ENCODE results near the gene CDON. TPM values are rescaled to one million over a fixed set of nuclear protein-coding genes. Genes with fewer than 3 reads are reported as not detected.

CDON gene
- total and polyA plus RNA-seq, 2 of the 13 experiments (the other 11 are each of a cell fraction or from before 2014, with no cell fraction given) = 9.6 to 12.8 TPM

DNA sequence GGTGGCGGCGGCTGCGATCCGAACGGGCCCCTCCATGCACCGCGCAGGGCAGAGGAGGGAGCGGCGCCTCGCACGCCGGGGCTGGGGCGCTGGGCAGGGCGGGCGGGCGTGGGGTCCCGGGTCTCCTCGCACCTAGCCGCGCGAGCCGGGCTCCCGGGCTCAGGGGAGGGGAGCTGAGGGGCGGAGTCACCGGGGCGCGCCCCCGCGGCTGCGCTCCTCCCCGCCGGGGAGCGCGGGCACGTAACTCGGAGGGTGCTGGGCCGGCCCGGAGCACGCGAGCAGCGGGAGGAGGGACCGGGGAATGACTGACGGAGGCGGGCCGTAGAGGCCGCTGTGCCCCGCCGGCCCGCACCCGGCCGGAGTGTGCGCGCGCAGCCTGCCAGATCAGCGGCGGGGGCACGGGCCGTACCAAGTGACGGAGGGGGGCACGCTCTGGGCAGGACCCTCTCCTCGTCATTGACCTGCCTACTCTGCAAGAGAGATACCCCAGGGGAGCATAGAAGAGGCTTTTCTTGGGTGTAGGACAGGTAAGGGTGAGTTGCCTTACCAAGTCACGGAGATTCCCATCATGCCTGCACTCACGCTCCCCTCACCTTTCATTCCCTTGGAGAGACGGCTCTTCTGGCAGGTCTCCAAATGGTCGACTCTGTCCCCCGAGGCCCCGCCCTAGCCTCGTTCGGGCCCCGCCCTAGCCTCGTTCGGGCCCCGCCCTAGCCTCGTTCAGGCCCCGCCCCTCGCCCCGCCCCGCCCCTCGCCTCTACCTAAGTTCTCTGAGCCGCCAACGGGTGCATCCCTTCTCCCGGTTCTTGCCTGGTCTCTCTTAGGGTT is at the start of gene CDON (continued):
- TF ChIP-seq ZNF550 (CRISPR knock-in tag; IDR thresholded peaks at IDR 0.05; ENCODE audit: borderline replicate concordance) (no peak), ZNF432 (CRISPR knock-in tag; IDR thresholded peaks at IDR 0.05; ENCODE audit: borderline replicate concordance) (no peak), ATM (IDR thresholded peaks at IDR 0.05; ENCODE audit: borderline replicate concordance) (no peak), BRD4 (CRISPR knock-in tag; IDR thresholded peaks at IDR 0.05) (0 out of 2 replicates have a peak, but pooled peaks have one; percentile 51), ZNF263 (CRISPR knock-in tag; IDR thresholded peaks at IDR 0.05) (peak; percentile 94), PRPF4 (IDR thresholded peaks at IDR 0.05; ENCODE audit: low read depth, low read length, poor library complexity, severe bottlenecking) (no peak), SRSF4 (IDR thresholded peaks at IDR 0.05; ENCODE audit: low read depth, low read length, poor library complexity, severe bottlenecking) (no peak), NAIF1 (CRISPR knock-in tag; IDR thresholded peaks at IDR 0.05; ENCODE audit: borderline replicate concordance) (no peak), E2F5 (CRISPR knock-in tag; conservative IDR thresholded peaks at IDR 0.05) (no peak), RAD21 (CRISPR knock-in tag; IDR thresholded peaks at IDR 0.05) (peak; percentile 74), ZNF616 (CRISPR knock-in tag; IDR thresholded peaks at IDR 0.05; ENCODE audit: low read depth) (peak; percentile 35; the same call in 1 of the 2 replicates), HOXA7 (CRISPR knock-in tag; IDR thresholded peaks at IDR 0.05) (no peak), GLI4 (CRISPR knock-in tag; IDR thresholded peaks at IDR 0.05; ENCODE audit: borderline replicate concordance) (no peak), KLF15 (CRISPR knock-in tag; IDR thresholded peaks at IDR 0.05; ENCODE audit: borderline replicate concordance) (no peak), PHF8 (CRISPR knock-in tag; IDR thresholded peaks at IDR 0.05) (no peak), TRIM22 (IDR thresholded peaks at IDR 0.05) (no peak), MEIS1 (CRISPR knock-in tag; IDR thresholded peaks at IDR 0.05; ENCODE audit: borderline replicate concordance) (no peak), HDAC6 (IDR thresholded peaks at IDR 0.05; ENCODE audit: low read depth, low read length) (no peak), ZBTB39 (CRISPR knock-in tag; IDR thresholded peaks at IDR 0.05) (no peak), TAF15 (IDR thresholded peaks at IDR 0.05; ENCODE audit: low read depth, low read length, poor library complexity, severe bottlenecking) (no peak), RFX3 (CRISPR knock-in tag; IDR thresholded peaks at IDR 0.05) (no peak)
- TF ChIP-seq, protein P1, sequence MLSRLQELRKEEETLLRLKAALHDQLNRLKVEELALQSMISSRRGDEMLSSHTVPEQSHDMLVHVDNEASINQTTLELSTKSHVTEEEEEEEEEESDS (CRISPR knock-in tag; IDR thresholded peaks at IDR 0.05; ENCODE audit: borderline replicate concordance) = no peak
- TF ChIP-seq, protein P2, sequence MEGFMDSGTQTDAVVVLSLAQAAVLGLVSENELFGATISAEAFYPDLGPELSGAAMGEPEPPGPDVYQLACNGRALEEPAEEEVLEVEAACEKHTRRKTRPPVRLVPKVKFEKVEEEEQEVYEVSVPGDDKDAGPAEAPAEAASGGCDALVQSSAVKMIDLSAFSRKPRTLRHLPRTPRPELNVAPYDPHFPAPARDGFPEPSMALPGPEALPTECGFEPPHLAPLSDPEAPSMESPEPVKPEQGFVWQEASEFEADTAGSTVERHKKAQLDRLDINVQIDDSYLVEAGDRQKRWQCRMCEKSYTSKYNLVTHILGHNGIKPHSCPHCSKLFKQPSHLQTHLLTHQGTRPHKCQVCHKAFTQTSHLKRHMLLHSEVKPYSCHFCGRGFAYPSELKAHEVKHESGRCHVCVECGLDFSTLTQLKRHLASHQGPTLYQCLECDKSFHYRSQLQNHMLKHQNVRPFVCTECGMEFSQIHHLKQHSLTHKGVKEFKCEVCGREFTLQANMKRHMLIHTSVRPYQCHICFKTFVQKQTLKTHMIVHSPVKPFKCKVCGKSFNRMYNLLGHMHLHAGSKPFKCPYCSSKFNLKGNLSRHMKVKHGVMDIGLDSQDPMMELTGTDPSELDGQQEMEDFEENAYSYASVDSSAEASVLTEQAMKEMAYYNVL (CRISPR knock-in tag; IDR thresholded peaks at IDR 0.05; ENCODE audit: borderline replicate concordance) = no peak

Measured in HepG2 (cell line).